H1 (cell line): Measurements from ENCODE around the gene KLHL15. TPM values are rescaled to one million over a fixed set of nuclear protein-coding genes. Genes with fewer than 3 reads are reported as not detected.
A peak's percentile ranks its signal among the peaks of the same experiment; 100 is the strongest.

ENCODE experiments used
- CTCF ChIA-PET: fragments of 300-600 bp; sonication (Branson Sonifier 250); formaldehyde crosslinking; loops from one replicate; lab custom pipeline; 2021; ENCODE audit not compliant: partially characterized antibody; lab: Charles Lee
- POLR2A ChIA-PET: fragments of 300-600 bp; sonication (Branson Sonifier 250); formaldehyde crosslinking; loops from one replicate; lab custom pipeline; 2021; ENCODE audit warnings: inconsistent platforms; ENCODE audit not compliant: partially characterized antibody; lab: Charles Lee
- DNase-seq, 2 experiments: peaks; one replicate each; pipeline versions ENCODE4 v3.0.0 to v3.0.0-alpha.2; 2010 to 2022; ENCODE audit warnings: low spot score in 2 of 2, low read depth in 1 of 2, mixed read lengths in 1 of 2
- FAIRE-seq: peaks from 2 replicates; lab custom pipeline; 2011; peaks lifted over from hg19 to GRCh38; lab: Jason Lieb, UNC
- H2AFZ ChIP-seq: 2 replicates; pipeline ENCODE4 v1.8.1; 2012; ENCODE audit warnings: low read length, inconsistent platforms
- H2AK5ac ChIP-seq: 2 replicates; pipeline ENCODE4 v1.6.1; 2013; ENCODE audit warnings: low read depth, low read length
- H2BK120ac ChIP-seq: replicated peaks from 2 replicates; pipeline ENCODE3; 2013; ENCODE audit warnings: low read depth, low read length, inconsistent platforms
- H2BK12ac ChIP-seq: 2 replicates; pipeline ENCODE4 v1.6.1; 2013; ENCODE audit warnings: low read depth, low read length
- H2BK15ac ChIP-seq: 2 replicates; pipeline ENCODE4 v1.6.1; 2013; ENCODE audit warnings: low read length
- H2BK20ac ChIP-seq: 2 replicates; pipeline ENCODE4 v1.6.1; 2013; ENCODE audit warnings: low read length
- H2BK5ac ChIP-seq: 2 replicates; pipeline ENCODE4 v1.6.1; 2013; ENCODE audit warnings: low read depth, low read length
- H3K14ac ChIP-seq: 2 replicates; pipeline ENCODE4 v1.6.1; 2013; ENCODE audit warnings: inconsistent platforms; ENCODE audit not compliant: insufficient read length
- H3K18ac ChIP-seq: 2 replicates; pipeline ENCODE4 v1.6.1; 2013; ENCODE audit warnings: low read length; ENCODE audit errors: extremely low read depth
- H3K23ac ChIP-seq: 2 replicates; pipeline ENCODE4 v1.6.1; 2013; ENCODE audit warnings: inconsistent platforms; ENCODE audit not compliant: insufficient read length
- H3K23me2 ChIP-seq: 2 replicates; pipeline ENCODE4 v1.6.1; 2013; ENCODE audit warnings: low read depth, low read length
- H3K27ac ChIP-seq: 2 replicates; pipeline ENCODE4 v1.6.1; 2011; ENCODE audit warnings: low read depth, low read length, inconsistent platforms
- H3K27me3 ChIP-seq, 4 experiments: replicated peaks in 1 of 4; 1 replicate in 1 of 4; 2 replicates in 3 of 4; pipeline versions ENCODE4 v1.6.1 to v1.8.1; 2011 to 2013; ENCODE audit warnings: low read length in 3 of 4, mild to moderate bottlenecking in 3 of 4, inconsistent platforms in 2 of 4, mixed read lengths in 2 of 4, moderate library complexity in 1 of 4; ENCODE audit not compliant: control insufficient read depth in 3 of 4, insufficient read depth in 3 of 4; ENCODE audit errors: extremely low read depth in 1 of 4
- H3K36me3 ChIP-seq, 4 experiments: 2 replicates each; pipeline versions ENCODE4 v1.6.1 to v1.8.1; 2011 to 2013; ENCODE audit warnings: mild to moderate bottlenecking in 4 of 4, low read length in 3 of 4, moderate library complexity in 2 of 4, control low read depth in 1 of 4, inconsistent platforms in 1 of 4; ENCODE audit not compliant: insufficient read depth in 4 of 4, control insufficient read depth in 2 of 4
- H3K4ac ChIP-seq: replicated peaks from 2 replicates; pipeline ENCODE3; 2013; ENCODE audit warnings: low read length, low read depth, mixed read lengths, inconsistent platforms; ENCODE audit not compliant: insufficient read length
- H3K4me1 ChIP-seq, 4 experiments: replicated peaks in 1 of 4; 1 replicate in 1 of 4; 2 replicates in 3 of 4; pipeline versions ENCODE4 v1.6.1 to v1.8.1; 2011 to 2013; ENCODE audit warnings: low read length in 3 of 4, inconsistent platforms in 2 of 4, mixed read lengths in 1 of 4; ENCODE audit not compliant: insufficient read depth in 4 of 4, control insufficient read depth in 3 of 4
- H3K4me2 ChIP-seq, 2 experiments: 2 replicates each; pipeline versions ENCODE4 v1.6.1 to v1.8.1; 2011 to 2013; ENCODE audit warnings: low read depth in 2 of 2, low read length in 2 of 2, control low read depth in 1 of 2, inconsistent platforms in 1 of 2, mild to moderate bottlenecking in 1 of 2; ENCODE audit not compliant: insufficient read depth in 1 of 2
- H3K4me3 ChIP-seq, 4 experiments: fragments of 200-600, 300-600 bp in 1 of 4; sonication (generic), shearing (Covaris generic), sonication (Bioruptor Twin) in 1 of 4; 2 replicates each; pipeline versions ENCODE4 v1.5.1 to v1.8.1; 2011 to 2016; ENCODE audit warnings: low read length in 4 of 4, low read depth in 3 of 4, control low read depth in 2 of 4, inconsistent platforms in 2 of 4, mild to moderate bottlenecking in 2 of 4, mixed read lengths in 1 of 4, moderate library complexity in 1 of 4; ENCODE audit not compliant: insufficient read depth in 2 of 4; ENCODE audit errors: extremely low read depth in 1 of 4
- H3K56ac ChIP-seq: replicated peaks from 2 replicates; pipeline ENCODE3; 2013; ENCODE audit warnings: low read depth, mild to moderate bottlenecking, mixed read lengths, low read length, inconsistent platforms; ENCODE audit not compliant: insufficient read length
- H3K79me1 ChIP-seq: 2 replicates; pipeline ENCODE4 v1.6.1; 2013; ENCODE audit warnings: low read depth, low read length, control low read depth
- H3K79me2 ChIP-seq, 2 experiments: 2 replicates each; pipeline versions ENCODE4 v1.6.1 to v1.8.1; 2012 to 2013; ENCODE audit warnings: low read length in 2 of 2, mild to moderate bottlenecking in 2 of 2, inconsistent platforms in 1 of 2; ENCODE audit not compliant: insufficient read depth in 2 of 2, control insufficient read depth in 1 of 2
- H3K9ac ChIP-seq, 4 experiments: replicated peaks in 1 of 4; 1 replicate in 1 of 4; 2 replicates in 3 of 4; pipeline versions ENCODE4 v1.6.1 to v1.8.1; 2011 to 2013; ENCODE audit warnings: low read depth in 3 of 4, low read length in 3 of 4, control low read depth in 2 of 4, mild to moderate bottlenecking in 2 of 4, moderate library complexity in 2 of 4, inconsistent platforms in 1 of 4; ENCODE audit errors: extremely low read depth in 1 of 4
- H3K9me3 ChIP-seq, 2 experiments: 2 replicates each; pipeline versions ENCODE4 v1.6.1 to v1.8.1; 2012 to 2013; ENCODE audit warnings: mild to moderate bottlenecking in 2 of 2, moderate library complexity in 2 of 2, control low read depth in 1 of 2, inconsistent platforms in 1 of 2, low read depth in 1 of 2, low read length in 1 of 2, mixed read lengths in 1 of 2; ENCODE audit not compliant: insufficient read depth in 2 of 2
- H4K20me1 ChIP-seq, 2 experiments: replicated peaks in 1 of 2; 2 replicates each; pipeline versions ENCODE3 to v1.8.1; 2011 to 2013; ENCODE audit warnings: inconsistent platforms in 2 of 2, low read length in 2 of 2, mild to moderate bottlenecking in 1 of 2; ENCODE audit not compliant: insufficient read depth in 2 of 2, control insufficient read depth in 1 of 2
- H4K5ac ChIP-seq: 2 replicates; pipeline ENCODE4 v1.6.1; 2013; ENCODE audit warnings: low read length, low read depth, mixed read lengths, inconsistent platforms; ENCODE audit not compliant: insufficient read length
- H4K8ac ChIP-seq: 2 replicates; pipeline ENCODE4 v1.8.0; 2013; ENCODE audit warnings: mild to moderate bottlenecking, moderate library complexity, low read length, inconsistent platforms; ENCODE audit not compliant: insufficient read depth; ENCODE audit errors: extremely low read depth
- H4K91ac ChIP-seq: replicated peaks from 2 replicates; pipeline ENCODE3; 2013; ENCODE audit warnings: low read length, mixed read lengths, inconsistent platforms; ENCODE audit not compliant: insufficient read length
- KDM1A ChIP-seq: fragments of 200-600, 300-600 bp; sonication (generic); IDR thresholded peaks from 2 replicates; pipeline ENCODE4 v1.7.1; 2016; ENCODE audit warnings: mild to moderate bottlenecking, low read length, borderline replicate concordance
- SRF ChIP-seq: IDR thresholded peaks from 2 replicates; pipeline ENCODE4 v1.6.1; 2011; ENCODE audit warnings: mild to moderate bottlenecking, low read depth, low read length, moderate library complexity
- WGBS, 2 experiments: shearing (Covaris generic) in 1 of 2; methylation state at CpG; one replicate each; pipeline versions ENCODE4 v1.1.6 to v1.1.7; 2013 to 2015; ENCODE audit warnings: low lambda C conversion rate in 2 of 2, mixed read lengths in 2 of 2, inconsistent platforms in 1 of 2, low coverage in 1 of 2, missing lambda C conversion rate in 1 of 2; ENCODE audit not compliant: insufficient replicate concordance in 2 of 2, insufficient coverage in 1 of 2, insufficient read length in 1 of 2; ENCODE audit errors: extremely low coverage in 1 of 2, missing lambda C conversion rate in 1 of 2; 5-methylcytosine and 5-hydroxymethylcytosine counted together
- polyA plus RNA-seq, 7 experiments: library from polyadenylated mRNA; depleted of rRNA in 3 of 7; stranded (reverse) in 5 of 7; unstranded in 2 of 7; fragments of >200 nt in 5 of 7; fragments of 200-250 nt in 2 of 7; gene quantifications; 1 replicate in 5 of 7; 2 replicates in 1 of 7; 4 replicates in 1 of 7; pipeline versions ENCODE4 v1.2.1 to v1.2.3, GENCODE V29; 2011 to 2013; ENCODE audit warnings: missing spikeins in 2 of 7, mixed read lengths in 2 of 7
- total RNA-seq: library from RNA; stranded (reverse); fragmentation: NEBNext Ultra II Directional; extraction: Animal tissue kit (Norgen Biotek cat#: 25700); gene quantifications from 2 replicates; pipeline ENCODE4 v1.2.1, GENCODE V29; 2021

KLHL15 gene
- total and polyA plus RNA-seq, 2 of the 8 experiments (the other 6 are each of a cell fraction or from before 2014, with no cell fraction given), result 3.7 to 8.9 TPM

DNA sequence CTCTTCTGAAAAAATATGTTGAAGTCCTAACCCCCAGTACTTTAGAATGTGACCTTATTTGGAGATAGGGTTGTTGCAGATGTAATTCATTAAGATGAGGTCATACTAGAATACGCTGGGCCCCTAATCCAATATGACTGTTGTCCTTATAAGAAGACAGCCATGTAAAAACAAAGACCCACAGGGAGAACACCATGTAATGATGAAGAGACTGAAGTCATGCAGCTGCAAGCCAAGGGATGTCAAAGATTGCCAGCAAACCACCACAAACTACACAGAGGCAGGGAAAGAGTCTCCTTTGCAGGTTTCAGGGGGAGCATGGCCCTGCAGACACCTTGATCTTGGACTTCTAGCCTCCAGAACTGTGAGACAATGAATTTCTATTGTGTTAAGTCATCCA lies 81.8 kb downstream of the KLHL15 start:
- Histone ChIP-seq H4K20me1 (no peaks in the 10 kb centered on the region), H3K27ac (no peak overlapping the region), H3K27me3 (no peaks in the 10 kb centered on the region), H2BK15ac (no peak overlapping the region), H3K4me2 (no peak overlapping the region), H3K56ac (no peak overlapping the region), H3K4me1 (no peaks in the 10 kb centered on the region), H3K9me3 (no peaks in the 10 kb centered on the region), H2BK120ac (no peak overlapping the region), H2AK5ac (no peak overlapping the region), H2BK5ac (no peak overlapping the region), H3K79me2 (no peaks in the 10 kb centered on the region), H3K14ac (no peak overlapping the region), H2AFZ (no peak overlapping the region), H4K8ac (no peak overlapping the region), H3K23me2 (no peaks in the 10 kb centered on the region), H4K5ac (no peak overlapping the region), H4K91ac (no peak overlapping the region), H3K4ac (no peak overlapping the region), H2BK12ac (no peak overlapping the region), H3K23ac (no peak overlapping the region), H3K79me1 (no peaks in the 10 kb centered on the region), H2BK20ac (no peak overlapping the region), H3K9ac (no peak overlapping the region), H3K36me3 (no peaks in the 10 kb centered on the region), H3K4me3 (no peak overlapping the region), H3K18ac (no peak overlapping the region)
- ChIA-PET CTCF (interaction anchor here (0.6 kb wide), 1 partner anchor 616 kb away, joined by 3 read pairs; no protein-coding TSS in a partner anchor), POLR2A (no interaction called here)
- TF ChIP-seq KDM1A (no peak), SRF (peak; percentile 21; the same call in 1 of the 2 replicates)
- DNase-seq (no peak), FAIRE-seq (no peak)
- WGBS, 2 experiments, result 100% methylated on average over 1 of the region's 1 CpG; no CpG with 5 or more reads in 1 of the 2 experiments
